HG03097 (cell line): ENCODE results near the gene PLN.

Source experiments
- ATAC-seq: cut with Tn5 transposase; IDR thresholded peaks from one replicate; pipeline ENCODE4 v1.9.1; 2021; ENCODE audit not compliant: unreplicated experiment, low FRiP score

PLN gene

GRCh38 chr6:118548136-118548535 lies at the start of gene PLN:
Gene PLN, plus strand, starts transcription at chr6:118548296. Its CDS starts 10,626 bp downstream, at chr6:118558922.
- no peak for ATAC-seq

- ATAC-seq, result no peak
These were observed 47.7 kb upstream of the PLN start for GRCh38 chr6:118500130-118501015.

GRCh38 chr6:118501099-118501498 lies 47.0 kb upstream of the PLN start:
- no peak for ATAC-seq

- no peak for ATAC-seq
These were observed 46.3 kb upstream of the PLN start for GRCh38 chr6:118501765-118502164.

GRCh38 chr6:118502169-118502568 lies 45.9 kb upstream of the PLN start:
- ATAC-seq, result no peak

GRCh38 chr6:118504611-118505010 lies 43.5 kb upstream of the PLN start:
- no peak for ATAC-seq

- no peak for ATAC-seq
These were observed 42.4 kb upstream of the PLN start for GRCh38 chr6:118505656-118506055.

- ATAC-seq, result no peak
These were observed 41.9 kb upstream of the PLN start for GRCh38 chr6:118506071-118506638.

- no peak for ATAC-seq
These were observed 40.5 kb upstream of the PLN start for GRCh38 chr6:118507636-118508035.

- no peak for ATAC-seq
These were observed 39.0 kb upstream of the PLN start for GRCh38 chr6:118509009-118509617.

GRCh38 chr6:118511930-118512715 lies 36.0 kb upstream of the PLN start:
- no peak for ATAC-seq

- no peak for ATAC-seq
These were observed 33.4 kb upstream of the PLN start for GRCh38 chr6:118514689-118515088.

GRCh38 chr6:118522422-118522821 lies 25.7 kb upstream of the PLN start:
- ATAC-seq, result no peak

GRCh38 chr6:118523216-118523615 lies 24.9 kb upstream of the PLN start:
- no peak for ATAC-seq

GRCh38 chr6:118524686-118525085 lies 23.4 kb upstream of the PLN start:
- ATAC-seq, result no peak

- ATAC-seq, result no peak
These were observed 21.9 kb upstream of the PLN start for GRCh38 chr6:118525913-118526780.

GRCh38 chr6:118528129-118528528 lies 20.0 kb upstream of the PLN start:
- ATAC-seq, result no peak

- no peak for ATAC-seq
These were observed 18.3 kb upstream of the PLN start for GRCh38 chr6:118529756-118530155.

- no peak for ATAC-seq
These were observed 17.2 kb upstream of the PLN start for GRCh38 chr6:118530942-118531341.
